ENCODE results near the gene TACR3. TPM values are rescaled to one million over a fixed set of nuclear protein-coding genes. Genes with fewer than 3 reads are reported as not detected.
"Not testable (repeated sequence)": the region's sequence is repeated elsewhere in the genome, so short reads cannot be mapped to it uniquely, and the experiment has no call there.

Gene TACR3
- 8.1 TPM for polyA plus RNA-seq (ENCODE audit: insufficient read length)

GRCh38 chr4:103719830-103720207 lies at the start of gene TACR3:
TACR3 (minus strand) TSS chr4:103719985; CDS start chr4:103719675, 310 bp downstream.
- peak; percentile 52 for DNase-seq

GRCh38 chr4:103757631-103758030 lies 37.8 kb upstream of the TACR3 start:
- no peak for DNase-seq

GRCh38 chr4:103756741-103757140 lies 37.0 kb upstream of the TACR3 start:
- DNase-seq: no peak

- no peak for DNase-seq
These were observed 35.1 kb upstream of the TACR3 start for GRCh38 chr4:103754844-103755243.

GRCh38 chr4:103753868-103754653 lies 34.3 kb upstream of the TACR3 start:
- DNase-seq: no peak

GRCh38 chr4:103723150-103723549 lies 3.4 kb upstream of the TACR3 start:
- DNase-seq: not testable (repeated sequence)

GRCh38 chr4:103721251-103721650 lies 1.5 kb upstream of the TACR3 start:
- no peak for DNase-seq

- no peak for DNase-seq
These were observed 876 bp upstream of the TACR3 start for GRCh38 chr4:103720661-103721060.

- peak; percentile 34 for DNase-seq
These were observed 518 bp downstream of the TACR3 start for GRCh38 chr4:103719105-103719829.

- DNase-seq: no peak
These were observed 27.2 kb downstream of the TACR3 start for GRCh38 chr4:103692615-103693014.

- no peak for DNase-seq
These were observed 45.8 kb downstream of the TACR3 start for GRCh38 chr4:103673983-103674382.

- not testable (repeated sequence) for DNase-seq
These were observed 53.0 kb downstream of the TACR3 start for GRCh38 chr4:103666764-103667163.

GRCh38 chr4:103664436-103665075 lies 55.2 kb downstream of the TACR3 start:
- peak; percentile 12 for DNase-seq

- no peak for DNase-seq
These were observed 71.2 kb downstream of the TACR3 start for GRCh38 chr4:103648541-103648940.

- DNase-seq: no peak
These were observed 73.8 kb downstream of the TACR3 start for GRCh38 chr4:103645991-103646390.

- DNase-seq: no peak
These were observed 85.5 kb downstream of the TACR3 start for GRCh38 chr4:103634236-103634635.

GRCh38 chr4:103626296-103626695 lies 93.5 kb downstream of the TACR3 start:
- DNase-seq: no peak

GRCh38 chr4:103591841-103592240 lies 127.9 kb downstream of the TACR3 start:
- no peak for DNase-seq

- DNase-seq: no peak
These were observed 152.2 kb downstream of the TACR3 start for GRCh38 chr4:103567591-103567990.

- not testable (repeated sequence) for DNase-seq
These were observed 160.6 kb downstream of the TACR3 start for GRCh38 chr4:103559178-103559577.
